Measurements from ENCODE around the gene GADD45A. TPM values are rescaled to one million over a fixed set of nuclear protein-coding genes. Genes with fewer than 3 reads are reported as not detected.
"Not testable (repeated sequence)": the region's sequence is repeated elsewhere in the genome, so short reads cannot be mapped to it uniquely, and the experiment has no call there.

The GADD45A gene
- total RNA-seq, 1 donor from 2014 or later = 16.4 TPM

DNA sequence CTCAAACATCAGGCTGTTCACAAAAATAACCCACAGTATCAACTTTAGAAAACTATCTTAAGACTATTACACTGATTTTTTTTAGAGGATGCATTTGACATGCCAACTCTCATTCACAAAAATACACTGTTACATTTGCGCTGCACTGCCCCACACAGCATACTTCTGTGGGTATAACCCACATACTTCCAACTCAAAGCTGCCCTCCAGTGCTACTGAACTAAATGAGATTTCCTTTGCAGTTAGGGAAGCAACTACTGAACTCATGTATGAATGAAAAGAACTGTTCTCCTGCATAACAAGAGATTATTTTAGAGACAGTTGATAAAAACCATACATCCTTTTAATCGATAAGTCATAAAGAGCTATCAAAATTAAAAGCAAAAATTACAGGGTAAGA lies 25.8 kb upstream of the GADD45A start:
- no peak for TF ChIP-seq CTCF (IDR thresholded peaks at IDR 0.05)
- DNase-seq = no peak
- no peak overlapping the region for H3K4me3 ChIP-seq
- H3K27ac ChIP-seq = no peak overlapping the region
- H3K27me3 ChIP-seq = no peaks in the 10 kb centered on the region
- no peaks in the 10 kb centered on the region for H3K9me3 ChIP-seq
- H3K4me1 ChIP-seq = no peaks in the 10 kb centered on the region
- no peaks in the 10 kb centered on the region for H3K36me3 ChIP-seq
- ATAC-seq = no peak
- intact Hi-C loops (cut with DNase I) = no loop called here

- TF ChIP-seq CTCF (IDR thresholded peaks at IDR 0.05) = no peak
- no peaks in the 10 kb centered on the region for H3K9me3 ChIP-seq
- no peaks in the 10 kb centered on the region for H3K36me3 ChIP-seq
- no peak overlapping the region for H3K27ac ChIP-seq
- intact Hi-C loops (cut with DNase I) = no loop called here
- H3K4me3 ChIP-seq = no peak overlapping the region
- H3K27me3 ChIP-seq = no peaks in the 10 kb centered on the region
- no peaks in the 10 kb centered on the region for H3K4me1 ChIP-seq
- no peak for ATAC-seq
- DNase-seq = no peak
These were observed 22.1 kb upstream of the GADD45A start for GRCh38 chr1:67662884-67663283.

- ATAC-seq = no peak
These were observed 21.0 kb upstream of the GADD45A start for GRCh38 chr1:67664048-67664447.

GRCh38 chr1:67665307-67665706 lies 19.7 kb upstream of the GADD45A start:
- DNase-seq; H3K4me3 ChIP-seq; H3K4me1 ChIP-seq; H3K27ac ChIP-seq; intact Hi-C loops (cut with DNase I); H3K27me3 ChIP-seq; H3K36me3 ChIP-seq; ATAC-seq; H3K9me3 ChIP-seq: not testable (repeated sequence)

More at GRCh38 chr1:67664048-67664447, 21.0 kb upstream of the GADD45A start:
- Histone ChIP-seq H3K36me3 (no peaks in the 10 kb centered on the region), H3K4me3 (no peak overlapping the region), H3K27me3 (no peaks in the 10 kb centered on the region), H3K9me3 (no peaks in the 10 kb centered on the region), H3K27ac (no peak overlapping the region), H3K4me1 (no peaks in the 10 kb centered on the region)
- intact Hi-C loops (cut with DNase I) = no loop called here
- TF ChIP-seq CTCF (IDR thresholded peaks at IDR 0.05) = no peak
- no peak for DNase-seq

DNA sequence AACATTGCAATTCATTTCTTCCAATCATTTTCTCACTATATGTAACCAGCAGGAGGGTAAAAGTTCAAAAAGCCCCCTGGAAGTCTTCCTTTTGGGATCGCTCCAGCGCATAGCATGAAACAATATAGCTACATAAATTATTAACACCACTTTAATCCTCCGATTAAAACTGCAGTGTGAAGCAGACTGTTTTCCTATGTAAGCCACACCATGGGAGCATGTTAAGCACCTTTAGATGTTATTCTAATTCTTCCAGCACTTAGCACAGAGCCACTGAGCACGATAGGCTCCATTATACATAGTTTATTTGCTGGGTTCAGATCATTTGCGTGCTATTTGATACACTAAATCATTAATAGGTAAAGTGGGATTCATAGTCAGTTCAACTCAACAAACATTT lies 18.4 kb upstream of the GADD45A start:
- Histone ChIP-seq H3K9me3 (no peaks in the 10 kb centered on the region), H3K27me3 (no peaks in the 10 kb centered on the region), H3K27ac (no peak overlapping the region), H3K4me3 (no peak overlapping the region), H3K36me3 (no peaks in the 10 kb centered on the region), H3K4me1 (no peaks in the 10 kb centered on the region)
- intact Hi-C loops (cut with DNase I) = no loop called here
- ATAC-seq (no peak), DNase-seq (no peak)
- TF ChIP-seq CTCF (IDR thresholded peaks at IDR 0.05) = no peak

GRCh38 chr1:67668660-67669059 lies 16.3 kb upstream of the GADD45A start:
- intact Hi-C loops (cut with DNase I) = no loop called here
- DNase-seq (no peak), ATAC-seq (no peak)
- Histone ChIP-seq H3K27ac (no peak overlapping the region), H3K9me3 (no peaks in the 10 kb centered on the region), H3K27me3 (no peaks in the 10 kb centered on the region), H3K4me1 (no peaks in the 10 kb centered on the region), H3K36me3 (no peaks in the 10 kb centered on the region), H3K4me3 (no peak overlapping the region)
- TF ChIP-seq CTCF (IDR thresholded peaks at IDR 0.05) = no peak
